HCT116 (cell line): ENCODE results near the gene RNH1. TPM values are rescaled to one million over a fixed set of nuclear protein-coding genes. Genes with fewer than 3 reads are reported as not detected.

Source experiments
- ATAC-seq: fragments of 200-7000 bp; cut with Tn5 transposase; 2 replicates; pipeline ENCODE4 v1.9.1; 2020; ENCODE audit warnings: mild to moderate bottlenecking, moderate library complexity
- BruUV-seq: library from RNA; stranded (reverse); fragments of 400-500 nt; replicated peaks from 2 replicates; lab custom pipeline; 2021; lab: Mats Ljungman, UMichigan
- CTCF ChIA-PET: fragments of 300-600 bp; sonication (Branson Sonifier 250); formaldehyde crosslinking; loops from one replicate; lab custom pipeline; 2021; ENCODE audit warnings: antibody characterized with exemption; lab: Charles Lee
- POLR2A ChIA-PET: fragments of 300-600, 350-600 bp; sonication (Branson Sonifier 250); formaldehyde crosslinking; loops from one replicate; lab custom pipeline; 2021; ENCODE audit warnings: antibody characterized with exemption; lab: Charles Lee
- RAD21 ChIA-PET, 2 experiments: fragments of 300-600 bp; sonication (Branson Sonifier 250); formaldehyde crosslinking; loops; one replicate each; lab custom pipeline; 2023; ENCODE audit warnings: low total read pairs in 2 of 2; ENCODE audit not compliant: uncharacterized antibody in 2 of 2, unreplicated experiment in 2 of 2, low non-redundant PET in 1 of 2; lab: Charles Lee
- DNase-seq: peaks from one replicate; pipeline ENCODE4 v3.0.0-alpha.2; 2010; ENCODE audit warnings: low read depth, low spot score
- H2AFZ ChIP-seq: fragments of 200-600 bp; shearing (Covaris generic), sonication (generic); 2 replicates; pipeline ENCODE4 v1.6.1; 2017; ENCODE audit warnings: low read depth, mixed run types, mixed read lengths, antibody characterized with exemption, low read length; ENCODE audit not compliant: poor library complexity, severe bottlenecking
- H3K27ac ChIP-seq: 2 replicates; pipeline ENCODE4 v1.5.1; 2012; ENCODE audit warnings: low read depth, low read length
- H3K27me3 ChIP-seq: fragments of 200-600 bp; sonication (generic); 2 replicates; pipeline ENCODE4 v1.6.1; 2016; ENCODE audit warnings: mixed run types, low read length, mixed read lengths; ENCODE audit not compliant: insufficient read depth
- H3K36me3 ChIP-seq, 2 experiments: fragments of 200-500 bp in 1 of 2; fragments of 200-600 bp in 1 of 2; sonication (Bioruptor generic) in 1 of 2; sonication (generic) in 1 of 2; 2 replicates each; pipeline versions ENCODE4 v1.5.1 to v1.6.1; 2014 to 2016; ENCODE audit warnings: low read length in 2 of 2, inconsistent platforms in 1 of 2, mixed read lengths in 1 of 2, mixed run types in 1 of 2; ENCODE audit not compliant: insufficient read depth in 2 of 2, control insufficient read depth in 1 of 2
- H3K4me1 ChIP-seq, 2 experiments: fragments of 200-600 bp in 1 of 2; sonication (generic) in 1 of 2; 2 replicates each; pipeline versions ENCODE4 v1.5.1 to v1.6.1; 2012 to 2017; ENCODE audit warnings: low read length in 2 of 2, inconsistent platforms in 1 of 2, mild to moderate bottlenecking in 1 of 2, mixed read lengths in 1 of 2, mixed run types in 1 of 2, moderate library complexity in 1 of 2; ENCODE audit not compliant: insufficient read depth in 2 of 2, control insufficient read depth in 1 of 2
- H3K4me2 ChIP-seq: fragments of 200-600 bp; sonication (generic); 2 replicates; pipeline ENCODE4 v1.6.1; 2017; ENCODE audit warnings: mixed run types, low read length, mixed read lengths
- H3K4me3 ChIP-seq, 2 experiments: fragments of 200-600 bp in 1 of 2; sonication (generic) in 1 of 2; replicated peaks in 1 of 2; 2 replicates each; pipeline ENCODE4 v1.5.1; 2011 to 2016; ENCODE audit warnings: low read length in 2 of 2, control low read depth in 1 of 2, low read depth in 1 of 2, mild to moderate bottlenecking in 1 of 2, mixed read lengths in 1 of 2, mixed run types in 1 of 2
- H3K79me2 ChIP-seq: fragments of 200-600 bp; sonication (generic); 2 replicates; pipeline ENCODE4 v1.6.1; 2017; ENCODE audit warnings: mild to moderate bottlenecking, mixed run types, low read length, moderate library complexity, mixed read lengths; ENCODE audit not compliant: insufficient read depth
- H3K9ac ChIP-seq: fragments of 200-600 bp; sonication (generic); 2 replicates; pipeline ENCODE4 v1.6.1; 2016; ENCODE audit warnings: low read length, mixed read lengths
- H3K9me2 ChIP-seq: fragments of 200-600 bp; sonication (generic), shearing (Covaris generic); 2 replicates; pipeline ENCODE4 v1.6.1; 2017; ENCODE audit warnings: mixed run types, mild to moderate bottlenecking, moderate library complexity; ENCODE audit not compliant: insufficient read depth
- H3K9me3 ChIP-seq, 2 experiments: fragments of 200-500 bp in 1 of 2; fragments of 200-600 bp in 1 of 2; sonication (Bioruptor generic) in 1 of 2; sonication (generic) in 1 of 2; 2 replicates each; pipeline ENCODE4 v1.6.1; 2014 to 2017; ENCODE audit warnings: low read length in 2 of 2, mixed read lengths in 2 of 2, inconsistent platforms in 1 of 2, low read depth in 1 of 2, mild to moderate bottlenecking in 1 of 2, mixed run types in 1 of 2, moderate library complexity in 1 of 2; ENCODE audit not compliant: control insufficient read depth in 1 of 2, insufficient read depth in 1 of 2
- H4K20me1 ChIP-seq: fragments of 200-600 bp; sonication (generic), shearing (Covaris generic); 2 replicates; pipeline ENCODE4 v1.6.1; 2017; ENCODE audit warnings: mixed run types, mild to moderate bottlenecking, moderate library complexity; ENCODE audit not compliant: insufficient read depth
- ATF3 ChIP-seq: IDR thresholded peaks from 2 replicates; pipeline ENCODE4 v1.6.1; 2012
- CBX3 ChIP-seq: IDR thresholded peaks from 2 replicates; pipeline ENCODE4 v1.6.1; 2012; ENCODE audit warnings: low read depth
- CEBPB ChIP-seq: IDR thresholded peaks from 2 replicates; pipeline ENCODE4 v1.6.1; 2012; ENCODE audit warnings: low read depth
- CTCF ChIP-seq, 3 experiments: fragments of 200-600 bp in 1 of 3; sonication (generic) in 1 of 3; IDR thresholded peaks in 2 of 3; conservative IDR thresholded peaks in 1 of 3; 2 replicates each; pipeline ENCODE4 v1.5.1; 2012 to 2017; ENCODE audit warnings: low read depth in 2 of 3, low read length in 2 of 3, antibody characterized with exemption in 1 of 3, borderline replicate concordance in 1 of 3, control low read depth in 1 of 3, mild to moderate bottlenecking in 1 of 3, mixed read lengths in 1 of 3, mixed run types in 1 of 3, moderate library complexity in 1 of 3; ENCODE audit not compliant: insufficient read depth in 1 of 3
- EGR1 ChIP-seq: IDR thresholded peaks from 2 replicates; pipeline ENCODE4 v1.6.1; 2012; ENCODE audit warnings: low read depth
- ELF1 ChIP-seq: IDR thresholded peaks from 2 replicates; pipeline ENCODE4 v1.6.1; 2012; ENCODE audit warnings: low read depth, borderline replicate concordance
- EZH2 ChIP-seq: fragments of 200-600 bp; sonication (generic); IDR thresholded peaks from 2 replicates; pipeline ENCODE4 v1.6.1; 2017; ENCODE audit warnings: antibody characterized with exemption, mixed run types
- EZH2phosphoT487 ChIP-seq: fragments of 200-600 bp; IDR thresholded peaks from 2 replicates; pipeline ENCODE4 v1.6.1; 2018; ENCODE audit warnings: antibody characterized with exemption, borderline replicate concordance
- FOSL1 ChIP-seq: IDR thresholded peaks from 2 replicates; pipeline ENCODE4 v1.6.1; 2012; ENCODE audit warnings: low read depth
- POLR2A ChIP-seq: IDR thresholded peaks from 2 replicates; pipeline ENCODE4 v1.7.0; 2011; ENCODE audit warnings: borderline replicate concordance; ENCODE audit not compliant: insufficient read depth, insufficient read length; ENCODE audit errors: extremely low read depth
- POLR2AphosphoS5 ChIP-seq: IDR thresholded peaks from 2 replicates; pipeline ENCODE4 v1.6.1; 2011; ENCODE audit warnings: mild to moderate bottlenecking, low read depth, low read length, moderate library complexity
- RAD21 ChIP-seq: IDR thresholded peaks from 2 replicates; pipeline ENCODE4 v1.6.1; 2012; ENCODE audit warnings: low read depth, mild to moderate bottlenecking
- REST ChIP-seq: IDR thresholded peaks from 2 replicates; pipeline ENCODE4 v1.6.1; 2012; ENCODE audit warnings: low read depth
- SIN3A ChIP-seq: IDR thresholded peaks from 2 replicates; pipeline ENCODE4 v1.6.1; 2012; ENCODE audit warnings: low read depth
- SP1 ChIP-seq: IDR thresholded peaks from 2 replicates; pipeline ENCODE4 v1.6.1; 2012; ENCODE audit warnings: low read depth
- SRF ChIP-seq: IDR thresholded peaks from 2 replicates; pipeline ENCODE4 v1.6.1; 2012; ENCODE audit warnings: low read depth
- TCF7L2 ChIP-seq: IDR thresholded peaks from 2 replicates; pipeline ENCODE4 v1.7.0; 2011; ENCODE audit warnings: borderline replicate concordance, inconsistent platforms; ENCODE audit not compliant: insufficient read depth, insufficient read length; ENCODE audit errors: extremely low read depth
- YY1 ChIP-seq: IDR thresholded peaks from 2 replicates; pipeline ENCODE4 v1.6.1; 2011; ENCODE audit warnings: low read length, low read depth, moderate library complexity, mild to moderate bottlenecking; ENCODE audit not compliant: insufficient replicate concordance; ENCODE audit errors: extremely low read depth
- ZFX ChIP-seq: fragments of 450-650 bp; IDR thresholded peaks from 2 replicates; pipeline ENCODE4 v1.6.1; 2017
- ZNF274 ChIP-seq: fragments of 200-500 bp; sonication (Bioruptor generic); IDR thresholded peaks from 2 replicates; pipeline ENCODE4 v1.6.1; 2014; ENCODE audit warnings: mild to moderate bottlenecking, low read depth, low read length, inconsistent platforms
- intact Hi-C: fragments of 100-400 bp; cut with micrococcal nuclease; formaldehyde crosslinking; loops from 2 replicates; pipeline ENCODE4 v1.10.0; 2022
- total RNA-seq: library from RNA; stranded (reverse); gene quantifications from one replicate; pipeline ENCODE4 v1.2.1, GENCODE V29; 2021; ENCODE audit not compliant: unreplicated experiment

Gene RNH1
- total RNA-seq, 1 experiment from 2014 or later = 120 TPM

- no peak overlapping the region for H3K4me3 ChIP-seq
- ChIA-PET POLR2A (no interaction called here), CTCF (no interaction called here), RAD21 (no interaction called here)
- H3K4me1 ChIP-seq = no peaks in the 10 kb centered on the region
- no peak overlapping the region for H3K27ac ChIP-seq
- H3K27me3 ChIP-seq = no peaks in the 10 kb centered on the region
- DNase-seq (no peak), ATAC-seq (no peak)
- no peaks in the 10 kb centered on the region for H3K9me3 ChIP-seq
- no peaks in the 10 kb centered on the region; the same call in 1 of the 2 replicates for H4K20me1 ChIP-seq
- H2AFZ ChIP-seq = no peak overlapping the region
- no peak for TF ChIP-seq ATF3
- TF ChIP-seq RAD21 = no peak
- no peak for TF ChIP-seq SRF
- TF ChIP-seq CTCF (IDR thresholded peaks at IDR 0.05 in 2 of 3, conservative IDR thresholded peaks at IDR 0.05 in 1 of 3; ENCODE audit: borderline replicate concordance in 1 of 3, insufficient read depth in 1 of 3, low read depth in 2 of 3, low read length in 2 of 3) = no peak
- no peak for TF ChIP-seq FOSL1
- no peak for TF ChIP-seq ELF1
- no peak for TF ChIP-seq EGR1
- TF ChIP-seq TCF7L2 = no peak
- TF ChIP-seq SIN3A = no peak
- TF ChIP-seq EZH2 = no peak
- no peak for TF ChIP-seq CEBPB
- TF ChIP-seq CBX3 = no peak
- TF ChIP-seq YY1 = no peak
- no peak for TF ChIP-seq ZNF274
- TF ChIP-seq REST = no peak
- no peak for TF ChIP-seq POLR2AphosphoS5
- TF ChIP-seq POLR2A = no peak
- no peak for TF ChIP-seq SP1
- no peak for TF ChIP-seq EZH2phosphoT487
- TF ChIP-seq ZFX = no peak
- no peaks in the 10 kb centered on the region for H3K9me2 ChIP-seq
- intact Hi-C loops = no loop called here
- no peak overlapping the region for H3K9ac ChIP-seq
- peaks cover 0 to 3% of the 10 kb centered on the region in 2 experiments; a peak in 1 of 4 replicates for H3K36me3 ChIP-seq
- H3K79me2 ChIP-seq = peaks cover 49% of the 10 kb centered on the region; the same call in 1 of the 2 replicates
- BruUV-seq = no TSS peak
- H3K4me2 ChIP-seq = no peak overlapping the region
Measured at GRCh38 chr11:477052-477715, 29.9 kb downstream of the RNH1 start.
